Caco-2 (cell line): ENCODE measurements around the gene SLC10A1. TPM values are rescaled to one million over a fixed set of nuclear protein-coding genes. Genes with fewer than 3 reads are reported as not detected.

ENCODE experiments used
- BruUV-seq: library from RNA; stranded (reverse); fragments of 400-500 nt; replicated peaks from 2 replicates; lab custom pipeline; 2021; lab: Mats Ljungman, UMichigan
- CTCF ChIA-PET: fragments of 300-600 bp; sonication (Branson Sonifier 250); formaldehyde crosslinking; loops from one replicate; lab custom pipeline; 2022; ENCODE audit warnings: antibody characterized with exemption; lab: Charles Lee
- POLR2A ChIA-PET: fragments of 300-600 bp; sonication (Branson Sonifier 250); formaldehyde crosslinking; loops from one replicate; lab custom pipeline; 2022; ENCODE audit warnings: antibody characterized with exemption; lab: Charles Lee
- DNase-seq, 2 experiments: peaks; one replicate each; pipeline versions ENCODE4 v3.0.0 to v3.0.0-alpha.2; 2020 to 2022
- H3K27me3 ChIP-seq: replicated peaks from 2 replicates; pipeline ENCODE4 v1.6.0; 2011; ENCODE audit warnings: low read length; ENCODE audit not compliant: control insufficient read depth, insufficient read depth
- H3K36me3 ChIP-seq: 2 replicates; pipeline ENCODE4 v1.5.1; 2011; ENCODE audit warnings: low read length; ENCODE audit not compliant: control insufficient read depth, insufficient read depth
- H3K4me1 ChIP-seq: fragments of 250-450 bp; sonication (Bioruptor Pico); 2 replicates; pipeline ENCODE4 v1.5.1; 2020; ENCODE audit warnings: mild to moderate bottlenecking
- H3K4me3 ChIP-seq: 2 replicates; pipeline ENCODE4 v1.5.1; 2011; ENCODE audit warnings: low read depth, mild to moderate bottlenecking, control low read depth, low read length
- H3K9me3 ChIP-seq: fragments of 250-450 bp; sonication (Bioruptor Pico); 2 replicates; pipeline ENCODE4 v1.5.1; 2020; ENCODE audit warnings: mild to moderate bottlenecking, moderate library complexity
- H3K27ac Mint-ChIP-seq: one replicate; pipeline ENCODE4 v1.8.0; 2022; ENCODE audit warnings: mixed read lengths; ENCODE audit not compliant: unreplicated experiment
- H3K27me3 Mint-ChIP-seq: one replicate; pipeline ENCODE4 v1.8.0; 2022; ENCODE audit warnings: mixed read lengths; ENCODE audit not compliant: insufficient read depth, unreplicated experiment
- H3K36me3 Mint-ChIP-seq: one replicate; pipeline ENCODE4 v1.8.0; 2022; ENCODE audit warnings: mild to moderate bottlenecking, mixed read lengths; ENCODE audit not compliant: insufficient read depth, unreplicated experiment
- H3K4me1 Mint-ChIP-seq: one replicate; pipeline ENCODE4 v1.8.0; 2022; ENCODE audit warnings: low read depth, mixed read lengths; ENCODE audit not compliant: unreplicated experiment
- H3K4me3 Mint-ChIP-seq: one replicate; pipeline ENCODE4 v1.8.0; 2022; ENCODE audit warnings: mild to moderate bottlenecking, moderate library complexity, mixed read lengths; ENCODE audit not compliant: unreplicated experiment
- H3K9me3 Mint-ChIP-seq: one replicate; pipeline ENCODE4 v1.8.0; 2022; ENCODE audit warnings: mixed read lengths; ENCODE audit not compliant: unreplicated experiment
- intact Hi-C: fragments of 100-400 bp; cut with micrococcal nuclease; formaldehyde crosslinking; loops from one replicate; pipeline ENCODE4 v1.10.0; 2022; ENCODE audit not compliant: unreplicated experiment
- total RNA-seq: library from RNA; stranded (reverse); gene quantifications from 2 replicates; pipeline ENCODE4 v1.2.3, GENCODE V29; 2022
- TF ChIP-seq, protein P1 (sequence below), 2 experiments: fragments of 200-600 bp in 1 of 2; IDR thresholded peaks; 1 replicate in 1 of 2; 2 replicates in 1 of 2; pipeline versions ENCODE4 v1.5.1 to v1.8.0; 2011 to 2022; ENCODE audit warnings: antibody characterized with exemption in 1 of 2, control low read depth in 1 of 2, inconsistent platforms in 1 of 2, low read depth in 1 of 2, low read length in 1 of 2, mild to moderate bottlenecking in 1 of 2, moderate library complexity in 1 of 2; ENCODE audit not compliant: insufficient read depth in 1 of 2, severe bottlenecking in 1 of 2, unreplicated experiment in 1 of 2

Gene SLC10A1
- total RNA-seq, 1 experiment from 2014 or later: 3.8 TPM

DNA sequence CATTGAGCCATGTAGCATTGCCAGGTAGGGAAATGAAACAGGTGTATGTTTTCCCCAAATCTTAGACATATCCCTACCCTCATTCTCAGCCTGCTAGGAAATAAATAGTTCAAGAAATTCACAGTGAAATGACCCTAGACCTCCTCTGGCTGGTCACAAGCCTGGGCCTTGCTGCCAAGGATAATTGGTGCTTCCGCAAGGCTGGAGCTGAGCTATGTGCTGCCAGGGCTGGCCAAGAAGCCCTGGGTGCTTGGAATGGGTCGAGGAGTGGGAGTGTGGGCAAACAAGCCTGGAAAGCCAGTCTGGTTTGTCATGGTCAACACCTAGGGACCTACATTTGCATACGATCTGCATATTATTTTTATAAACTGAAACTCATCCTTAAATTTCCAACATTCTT is 31.3 kb upstream of the SLC10A1 start:
- no peak for DNase-seq
- H3K36me3 Mint-ChIP-seq: no peaks in the 10 kb centered on the region
- no peaks in the 10 kb centered on the region for H3K36me3 ChIP-seq
- no peaks in the 10 kb centered on the region for H3K9me3 ChIP-seq
- no peaks in the 10 kb centered on the region for H3K9me3 Mint-ChIP-seq
- no peak overlapping the region for H3K27ac Mint-ChIP-seq
- no peaks in the 10 kb centered on the region for H3K27me3 Mint-ChIP-seq
- intact Hi-C loops: no loop called here
- no TSS peak for BruUV-seq
- ChIA-PET POLR2A (no interaction called here), CTCF (no interaction called here)
- H3K4me3 ChIP-seq: no peak overlapping the region
- no peaks in the 10 kb centered on the region for H3K27me3 ChIP-seq
- H3K4me1 ChIP-seq: no peaks in the 10 kb centered on the region
- H3K4me3 Mint-ChIP-seq: no peak overlapping the region
- TF ChIP-seq, protein P1, sequence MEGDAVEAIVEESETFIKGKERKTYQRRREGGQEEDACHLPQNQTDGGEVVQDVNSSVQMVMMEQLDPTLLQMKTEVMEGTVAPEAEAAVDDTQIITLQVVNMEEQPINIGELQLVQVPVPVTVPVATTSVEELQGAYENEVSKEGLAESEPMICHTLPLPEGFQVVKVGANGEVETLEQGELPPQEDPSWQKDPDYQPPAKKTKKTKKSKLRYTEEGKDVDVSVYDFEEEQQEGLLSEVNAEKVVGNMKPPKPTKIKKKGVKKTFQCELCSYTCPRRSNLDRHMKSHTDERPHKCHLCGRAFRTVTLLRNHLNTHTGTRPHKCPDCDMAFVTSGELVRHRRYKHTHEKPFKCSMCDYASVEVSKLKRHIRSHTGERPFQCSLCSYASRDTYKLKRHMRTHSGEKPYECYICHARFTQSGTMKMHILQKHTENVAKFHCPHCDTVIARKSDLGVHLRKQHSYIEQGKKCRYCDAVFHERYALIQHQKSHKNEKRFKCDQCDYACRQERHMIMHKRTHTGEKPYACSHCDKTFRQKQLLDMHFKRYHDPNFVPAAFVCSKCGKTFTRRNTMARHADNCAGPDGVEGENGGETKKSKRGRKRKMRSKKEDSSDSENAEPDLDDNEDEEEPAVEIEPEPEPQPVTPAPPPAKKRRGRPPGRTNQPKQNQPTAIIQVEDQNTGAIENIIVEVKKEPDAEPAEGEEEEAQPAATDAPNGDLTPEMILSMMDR (IDR thresholded peaks at IDR 0.05; ENCODE audit: insufficient read depth in 1 of 2, low read depth in 1 of 2, low read length in 1 of 2, severe bottlenecking in 1 of 2, unreplicated experiment in 1 of 2): no peak
- H3K4me1 Mint-ChIP-seq: no peaks in the 10 kb centered on the region

DNA sequence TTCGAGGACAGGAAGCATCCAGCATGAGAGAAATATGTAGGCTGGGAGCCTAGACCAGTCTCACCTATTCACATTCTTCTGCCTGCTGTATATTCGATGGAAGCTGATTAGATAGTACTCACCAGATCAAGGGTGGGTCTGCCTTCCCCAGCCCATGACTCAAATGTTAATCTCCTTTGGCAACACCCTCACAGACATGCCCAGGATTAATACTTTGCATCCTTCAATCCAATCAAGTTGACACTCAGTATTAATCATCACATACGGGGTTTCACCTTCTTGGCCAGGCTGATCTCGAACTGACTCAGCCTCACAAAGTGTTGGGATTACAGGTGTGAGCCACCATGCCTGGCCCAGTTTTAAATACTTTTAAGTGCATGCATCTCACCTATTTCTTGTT is 30.5 kb upstream of the SLC10A1 start:
- Histone ChIP-seq H3K4me1 (no peaks in the 10 kb centered on the region), H3K4me3 (no peak overlapping the region), H3K27me3 (no peaks in the 10 kb centered on the region), H3K9me3 (no peaks in the 10 kb centered on the region), H3K36me3 (no peaks in the 10 kb centered on the region)
- no peak for DNase-seq
- Mint-ChIP-seq H3K27ac (no peak overlapping the region), H3K36me3 (no peaks in the 10 kb centered on the region), H3K4me1 (no peaks in the 10 kb centered on the region), H3K27me3 (no peaks in the 10 kb centered on the region), H3K9me3 (no peaks in the 10 kb centered on the region), H3K4me3 (no peak overlapping the region)
- ChIA-PET CTCF (no interaction called here), POLR2A (no interaction called here)
- intact Hi-C loops: no loop called here
- BruUV-seq: no TSS peak
- TF ChIP-seq, protein P1 (IDR thresholded peaks at IDR 0.05; ENCODE audit: insufficient read depth in 1 of 2, low read depth in 1 of 2, low read length in 1 of 2, severe bottlenecking in 1 of 2, unreplicated experiment in 1 of 2): no peak

DNA sequence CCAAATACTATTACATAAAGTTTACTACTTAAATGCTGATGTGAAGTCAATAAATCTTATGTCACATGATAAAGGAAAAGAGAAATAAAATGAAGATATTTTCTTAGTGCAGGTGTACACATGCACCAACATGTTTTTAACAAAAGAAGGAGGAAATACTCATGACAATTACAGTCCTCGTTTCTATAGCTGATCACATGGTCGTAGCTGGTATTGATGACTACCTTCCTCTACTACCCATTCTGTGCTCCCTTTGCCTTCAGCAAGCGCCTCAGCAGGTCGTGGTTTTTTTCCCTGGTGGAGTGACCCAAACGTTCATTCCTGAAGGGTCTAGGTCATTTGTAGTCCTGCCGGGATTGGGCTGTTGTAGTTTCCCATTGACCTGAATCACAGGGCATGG is 25.4 kb upstream of the SLC10A1 start:
- no peaks in the 10 kb centered on the region for H3K9me3 ChIP-seq
- no TSS peak for BruUV-seq
- TF ChIP-seq, protein P1 (IDR thresholded peaks at IDR 0.05; ENCODE audit: insufficient read depth in 1 of 2, low read depth in 1 of 2, low read length in 1 of 2, severe bottlenecking in 1 of 2, unreplicated experiment in 1 of 2): no peak
- H3K27me3 ChIP-seq: no peaks in the 10 kb centered on the region
- DNase-seq: no peak
- 0 out of 2 replicates have a peak, but pooled peaks cover 3% of the 10 kb centered on the region for H3K4me1 ChIP-seq
- Mint-ChIP-seq H3K27me3 (no peaks in the 10 kb centered on the region), H3K4me1 (no peaks in the 10 kb centered on the region), H3K36me3 (no peaks in the 10 kb centered on the region), H3K4me3 (no peak overlapping the region), H3K9me3 (no peaks in the 10 kb centered on the region), H3K27ac (no peak overlapping the region)
- ChIA-PET CTCF (no interaction called here), POLR2A (no interaction called here)
- intact Hi-C loops: no loop called here
- no peak overlapping the region for H3K4me3 ChIP-seq
- H3K36me3 ChIP-seq: no peaks in the 10 kb centered on the region
